OCI-LY7 (cell line): ENCODE data around the gene MYO9B. TPM values are rescaled to one million over a fixed set of nuclear protein-coding genes. Genes with fewer than 3 reads are reported as not detected.

Source experiments
- BruUV-seq: library from RNA; stranded (reverse); fragments of 400-500 nt; replicated peaks from 2 replicates; lab custom pipeline; 2021; lab: Mats Ljungman, UMichigan
- CTCF ChIA-PET: fragments of 300-600 bp; sonication (Branson Sonifier 250); formaldehyde crosslinking; loops from one replicate; lab custom pipeline; 2022; ENCODE audit warnings: antibody characterized with exemption; ENCODE audit not compliant: unreplicated experiment; lab: Charles Lee
- POLR2A ChIA-PET: fragments of 300-600 bp; sonication (Branson Sonifier 250); formaldehyde crosslinking; loops from one replicate; lab custom pipeline; 2022; ENCODE audit warnings: antibody characterized with exemption; lab: Charles Lee
- DNase-seq: peaks from one replicate; pipeline ENCODE4 v3.0.0-alpha.2; 2015; ENCODE audit warnings: low spot score
- H2AFZ ChIP-seq: fragments of 200-600 bp; sonication (generic), shearing (Covaris generic); 2 replicates; pipeline ENCODE4 v1.6.1; 2014; ENCODE audit warnings: mild to moderate bottlenecking, antibody characterized with exemption, low read length, moderate library complexity
- H3K27ac ChIP-seq: fragments of 200-600 bp; sonication (generic); 2 replicates; pipeline ENCODE4 v1.5.1; 2014; ENCODE audit warnings: mixed run types, low read depth, mild to moderate bottlenecking, moderate library complexity, low read length, inconsistent platforms; ENCODE audit not compliant: poor library complexity, severe bottlenecking
- H3K36me3 ChIP-seq: fragments of 200-600 bp; sonication (generic); 2 replicates; pipeline ENCODE4 v1.6.1; 2014; ENCODE audit warnings: mild to moderate bottlenecking, antibody characterized with exemption, low read length, moderate library complexity, mixed read lengths; ENCODE audit not compliant: insufficient read depth
- H3K4me1 ChIP-seq: fragments of 200-600 bp; sonication (generic); 2 replicates; pipeline ENCODE4 v1.5.1; 2014; ENCODE audit warnings: mild to moderate bottlenecking, low read length; ENCODE audit not compliant: insufficient read depth, poor library complexity, severe bottlenecking
- H3K4me2 ChIP-seq: fragments of 200-600 bp; sonication (generic); 2 replicates; pipeline ENCODE4 v1.6.1; 2014; ENCODE audit warnings: mild to moderate bottlenecking, low read length
- H3K4me3 ChIP-seq: fragments of 200-600 bp; sonication (generic); 2 replicates; pipeline ENCODE4 v1.5.1; 2014; ENCODE audit warnings: mild to moderate bottlenecking, low read depth, low read length; ENCODE audit not compliant: poor library complexity, severe bottlenecking
- H3K79me2 ChIP-seq: fragments of 200-600 bp; sonication (generic); 2 replicates; pipeline ENCODE4 v1.6.1; 2016; ENCODE audit warnings: low read depth, mild to moderate bottlenecking, low read length, moderate library complexity, mixed read lengths; ENCODE audit not compliant: insufficient read depth
- H3K9me2 ChIP-seq: fragments of 200-600 bp; sonication (generic); 2 replicates; pipeline ENCODE4 v1.6.1; 2016; ENCODE audit warnings: mild to moderate bottlenecking, low read length, mixed read lengths; ENCODE audit not compliant: insufficient read depth
- H3K9me3 ChIP-seq: fragments of 200-600 bp; sonication (generic); 2 replicates; pipeline ENCODE4 v1.6.1; 2014; ENCODE audit warnings: mild to moderate bottlenecking, mixed run types, low read length, mixed read lengths
- H4K20me1 ChIP-seq: fragments of 200-600 bp; sonication (generic); 2 replicates; pipeline ENCODE4 v1.6.1; 2014; ENCODE audit warnings: mild to moderate bottlenecking, antibody characterized with exemption, low read length, moderate library complexity, mixed read lengths; ENCODE audit not compliant: insufficient read depth
- EZH2phosphoT487 ChIP-seq: fragments of 200-600 bp; sonication (generic); IDR thresholded peaks from 2 replicates; pipeline ENCODE4 v1.6.1; 2018; ENCODE audit warnings: low read depth, borderline replicate concordance, mild to moderate bottlenecking, mixed run types, antibody characterized with exemption, low read length, moderate library complexity, mixed read lengths
- intact Hi-C: fragments of 100-400 bp; cut with micrococcal nuclease; formaldehyde crosslinking; loops from one replicate; pipeline ENCODE4 v1.10.0; 2022; ENCODE audit not compliant: unreplicated experiment
- total RNA-seq, 2 experiments: library from RNA; depleted of rRNA in 1 of 2; stranded (reverse); fragments of >200 nt in 1 of 2; shearing (Covaris generic) in 1 of 2; gene quantifications; 2 replicates each; pipeline ENCODE4 v1.2.3, GENCODE V29; 2014 to 2022
- TF ChIP-seq, protein P1 (sequence below): fragments of 200-600 bp; sonication (generic); conservative IDR thresholded peaks from 2 replicates; pipeline ENCODE4 v1.5.1; 2014; ENCODE audit warnings: mild to moderate bottlenecking, antibody characterized with exemption, low read length, moderate library complexity, mixed read lengths

The MYO9B gene
- total RNA-seq, 2 experiments from 2014 or later: 74.7 to 150 TPM

DNA sequence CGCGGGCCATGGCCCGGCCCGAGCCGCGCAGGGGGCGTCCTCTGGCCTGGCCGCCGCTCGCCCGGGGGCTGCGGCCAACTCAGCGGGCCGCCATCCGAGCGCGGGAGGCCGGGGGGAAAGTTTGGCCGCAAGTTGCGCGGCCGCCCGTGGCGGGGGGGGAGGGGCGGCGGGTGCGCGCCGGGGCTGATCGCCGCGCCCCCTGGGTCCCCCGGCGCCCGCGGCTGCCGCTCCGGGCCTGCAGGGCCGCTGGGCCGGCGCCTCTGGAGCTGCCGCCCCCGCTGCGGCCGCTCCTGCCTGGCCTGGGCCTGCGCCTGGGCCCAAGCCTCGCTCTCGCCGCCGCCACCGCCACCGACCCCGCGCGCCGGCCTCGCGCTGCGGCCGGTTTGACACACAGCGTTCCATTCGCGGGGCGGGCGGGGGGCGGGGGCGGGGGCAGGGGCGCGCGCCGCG lies 170.0 kb downstream of the MYO9B start, which contains the start of gene NR2F6:
Gene NR2F6 (minus strand): TSS at position 385 of the 450 bp plus-strand sequence. CDS start 699 bp downstream, outside the sequence.
- BruUV-seq: no TSS peak
- intact Hi-C loops: loop anchor here (2.0 to 10.0 kb wide), 2 partner anchors 169 to 351 kb away; no protein-coding TSS in a partner anchor
- Histone ChIP-seq H3K4me2 (peak within 1 kb of the TSS; percentile 95), H2AFZ (peak within 1 kb of the TSS; percentile 84; the same call in 1 of the 2 replicates), H3K4me1 (peaks cover 43% of the 10 kb centered on the region), H3K36me3 (no peaks in the 10 kb centered on the region), H3K9me2 (no peaks in the 10 kb centered on the region), H3K79me2 (peaks cover 23% of the 10 kb centered on the region; the same call in 1 of the 2 replicates), H3K27ac (peak within 1 kb of the TSS; percentile 69), H4K20me1 (no peaks in the 10 kb centered on the region), H3K4me3 (peak within 1 kb of the TSS; percentile 74), H3K9me3 (no peaks in the 10 kb centered on the region)
- ChIA-PET CTCF (no interaction called here), POLR2A (no interaction called here)
- no peak for DNase-seq
- no peak for TF ChIP-seq EZH2phosphoT487
- TF ChIP-seq, protein P1, sequence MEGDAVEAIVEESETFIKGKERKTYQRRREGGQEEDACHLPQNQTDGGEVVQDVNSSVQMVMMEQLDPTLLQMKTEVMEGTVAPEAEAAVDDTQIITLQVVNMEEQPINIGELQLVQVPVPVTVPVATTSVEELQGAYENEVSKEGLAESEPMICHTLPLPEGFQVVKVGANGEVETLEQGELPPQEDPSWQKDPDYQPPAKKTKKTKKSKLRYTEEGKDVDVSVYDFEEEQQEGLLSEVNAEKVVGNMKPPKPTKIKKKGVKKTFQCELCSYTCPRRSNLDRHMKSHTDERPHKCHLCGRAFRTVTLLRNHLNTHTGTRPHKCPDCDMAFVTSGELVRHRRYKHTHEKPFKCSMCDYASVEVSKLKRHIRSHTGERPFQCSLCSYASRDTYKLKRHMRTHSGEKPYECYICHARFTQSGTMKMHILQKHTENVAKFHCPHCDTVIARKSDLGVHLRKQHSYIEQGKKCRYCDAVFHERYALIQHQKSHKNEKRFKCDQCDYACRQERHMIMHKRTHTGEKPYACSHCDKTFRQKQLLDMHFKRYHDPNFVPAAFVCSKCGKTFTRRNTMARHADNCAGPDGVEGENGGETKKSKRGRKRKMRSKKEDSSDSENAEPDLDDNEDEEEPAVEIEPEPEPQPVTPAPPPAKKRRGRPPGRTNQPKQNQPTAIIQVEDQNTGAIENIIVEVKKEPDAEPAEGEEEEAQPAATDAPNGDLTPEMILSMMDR: no peak

DNA sequence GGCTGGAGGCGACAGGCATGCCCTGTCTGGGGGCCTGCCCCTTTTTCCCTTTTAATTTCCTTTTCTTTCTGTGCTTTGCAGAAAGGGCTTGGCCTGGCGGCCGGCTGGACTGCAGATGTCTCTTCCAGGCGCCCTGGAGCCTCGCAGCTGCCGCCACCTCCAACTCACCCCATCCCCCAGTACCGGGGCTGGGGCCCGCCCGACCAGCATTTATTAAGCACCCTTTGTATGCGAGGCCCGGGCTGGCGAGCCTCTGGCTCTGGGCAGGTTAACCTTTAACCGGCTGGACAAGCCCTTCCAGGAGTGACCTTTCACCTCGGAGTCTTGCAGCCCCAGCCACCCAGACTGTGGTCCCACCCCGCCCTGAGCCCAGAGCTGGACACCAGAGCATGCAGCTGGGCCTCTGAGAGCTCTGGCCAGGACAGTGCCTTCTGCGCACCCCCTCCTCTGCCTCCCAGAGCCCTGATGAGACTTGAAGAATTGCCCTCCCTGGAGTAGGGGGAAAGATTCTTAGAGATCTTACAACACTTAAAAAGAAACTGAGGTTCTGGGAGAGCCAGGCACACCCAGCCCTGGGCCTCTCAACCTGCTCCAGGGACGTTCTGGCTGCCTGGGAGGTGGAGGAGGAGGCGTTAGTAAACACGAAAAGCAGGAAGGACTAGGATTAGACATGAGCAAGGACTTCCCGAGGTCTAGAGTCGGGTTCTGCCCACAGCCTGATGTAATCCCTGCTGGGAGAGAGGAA lies 171.3 kb downstream of the MYO9B start:
- peak overlapping the region; percentile 69 for H3K27ac ChIP-seq

More for the DNA sequence above, 171.3 kb downstream of the MYO9B start:
- H3K79me2 ChIP-seq: peaks cover 23% of the 10 kb centered on the region; the same call in 1 of the 2 replicates
- ChIA-PET POLR2A (interaction anchor here (0.5 kb wide), 1 partner anchor 444 kb away, joined by 5 read pairs; no protein-coding TSS in a partner anchor), CTCF (no interaction called here)
- no peak for DNase-seq
- H3K4me2 ChIP-seq: peak overlapping the region; percentile 95
- peak overlapping the region; percentile 73 for H3K4me3 ChIP-seq
- no peaks in the 10 kb centered on the region for H3K9me3 ChIP-seq
- no peaks in the 10 kb centered on the region for H4K20me1 ChIP-seq
- BruUV-seq: no TSS peak
- TF ChIP-seq, protein P1: no peak
- TF ChIP-seq EZH2phosphoT487: no peak
- H3K36me3 ChIP-seq: no peaks in the 10 kb centered on the region
- no peaks in the 10 kb centered on the region for H3K9me2 ChIP-seq
- intact Hi-C loops: loop anchor here (10.0 kb wide), 1 partner anchor 352 kb away; no protein-coding TSS in a partner anchor
- H2AFZ ChIP-seq: peak overlapping the region; percentile 84; the same call in 1 of the 2 replicates
- peaks cover 37% of the 10 kb centered on the region for H3K4me1 ChIP-seq
